Hepatocyte (in vitro differentiated cells): Measurements from ENCODE around the gene ARMC2. TPM values are rescaled to one million over a fixed set of nuclear protein-coding genes. Genes with fewer than 3 reads are reported as not detected.
"Not testable (repeated sequence)": the region's sequence is repeated elsewhere in the genome, so short reads cannot be mapped to it uniquely, and the experiment has no call there.

Experiments used
- DNase-seq: peaks from one replicate; pipeline ENCODE4 v3.0.0-alpha.2; 2016; ENCODE audit warnings: low spot score
- H2AFZ ChIP-seq: fragments of 200-600 bp; sonication (generic); 2 replicates; pipeline ENCODE4 v1.6.0; 2016; ENCODE audit warnings: antibody characterized with exemption, mild to moderate bottlenecking
- H3K27ac ChIP-seq: fragments of 200-600 bp; sonication (generic); 2 replicates; pipeline ENCODE4 v1.5.1; 2016; ENCODE audit warnings: mild to moderate bottlenecking
- H3K27me3 ChIP-seq: fragments of 200-600 bp; sonication (generic); 2 replicates; pipeline ENCODE4 v1.6.1; 2016
- H3K36me3 ChIP-seq: fragments of 200-600 bp; sonication (generic); replicated peaks from 2 replicates; pipeline ENCODE4 v1.5.1; 2016; ENCODE audit warnings: low read depth; ENCODE audit not compliant: insufficient read depth
- H3K4me1 ChIP-seq: fragments of 200-600 bp; sonication (generic); 2 replicates; pipeline ENCODE4 v1.5.1; 2016; ENCODE audit warnings: mild to moderate bottlenecking, moderate library complexity; ENCODE audit not compliant: insufficient read depth
- H3K4me2 ChIP-seq: fragments of 200-600 bp; sonication (generic); 2 replicates; pipeline ENCODE4 v1.6.0; 2016
- H3K4me3 ChIP-seq: fragments of 200-600 bp; sonication (generic); 2 replicates; pipeline ENCODE4 v1.5.1; 2016; ENCODE audit warnings: mild to moderate bottlenecking
- H3K79me2 ChIP-seq: fragments of 200-600 bp; sonication (generic); 2 replicates; pipeline ENCODE4 v1.6.0; 2017; ENCODE audit warnings: mild to moderate bottlenecking
- H3K9me2 ChIP-seq: fragments of 200-600 bp; sonication (generic); replicated peaks from 2 replicates; pipeline ENCODE4 v1.6.0; 2017; ENCODE audit warnings: mild to moderate bottlenecking; ENCODE audit not compliant: insufficient read depth
- H3K9me3 ChIP-seq: fragments of 200-600 bp; sonication (generic); 2 replicates; pipeline ENCODE4 v1.5.1; 2016; ENCODE audit warnings: low read depth, mild to moderate bottlenecking
- H4K20me1 ChIP-seq: fragments of 200-600 bp; sonication (generic); 2 replicates; pipeline ENCODE4 v1.6.0; 2016; ENCODE audit warnings: mild to moderate bottlenecking; ENCODE audit not compliant: insufficient read depth, poor library complexity, severe bottlenecking
- CTCF ChIP-seq: fragments of 200-600 bp; sonication (generic); IDR thresholded peaks from 2 replicates; pipeline ENCODE4 v1.5.1; 2016; ENCODE audit warnings: antibody characterized with exemption, mild to moderate bottlenecking; ENCODE audit not compliant: poor library complexity
- EZH2 ChIP-seq: fragments of 200-600 bp; sonication (generic); IDR thresholded peaks from 2 replicates; pipeline ENCODE4 v1.6.1; 2016; ENCODE audit warnings: antibody characterized with exemption, mild to moderate bottlenecking, borderline replicate concordance
- EZH2phosphoT487 ChIP-seq: fragments of 200-600 bp; sonication (generic); IDR thresholded peaks from one replicate; pipeline ENCODE4 v1.6.1; 2018; ENCODE audit warnings: antibody characterized with exemption, mild to moderate bottlenecking, low read depth, moderate library complexity; ENCODE audit not compliant: unreplicated experiment, severe bottlenecking
- WGBS: methylation state at CpG from one replicate; pipeline ENCODE4 v1.1.6; 2016; ENCODE audit warnings: low lambda C conversion rate; ENCODE audit errors: missing lambda C conversion rate; 5-methylcytosine and 5-hydroxymethylcytosine counted together
- polyA plus RNA-seq: library from polyadenylated mRNA; unstranded; fragments of >200 nt; fragmentation: Nextera tagmentation; extraction: Ambion mirVana; gene quantifications from 2 replicates; pipeline ENCODE4 v1.2.1, GENCODE V29; 2016
- total RNA-seq: library from RNA; depleted of rRNA; stranded (reverse); fragments of >200 nt; gene quantifications from 2 replicates; pipeline ENCODE4 v1.2.3, GENCODE V29; 2014

ARMC2 gene
- total and polyA plus RNA-seq, 2 experiments from 2014 or later, result 2.8 to 4.8 TPM

- Histone ChIP-seq H3K4me3 (no peak overlapping the region), H3K4me2 (no peak overlapping the region), H3K9me2 (no peaks in the 10 kb centered on the region), H2AFZ (no peak overlapping the region), H3K27ac (no peak overlapping the region), H3K27me3 (no peaks in the 10 kb centered on the region), H3K4me1 (no peaks in the 10 kb centered on the region), H3K9me3 (no peaks in the 10 kb centered on the region), H3K36me3 (no peaks in the 10 kb centered on the region), H4K20me1 (no peaks in the 10 kb centered on the region), H3K79me2 (no peaks in the 10 kb centered on the region)
- 75% methylated on average over 9 of the region's 9 CpGs for WGBS
- DNase-seq, result no peak
- TF ChIP-seq EZH2 (no peak), EZH2phosphoT487 (no peak), CTCF (no peak)
Observed at GRCh38 chr6:108921547-108922361, 73.5 kb downstream of the ARMC2 start.

GRCh38 chr6:108922499-108922898 lies 74.3 kb downstream of the ARMC2 start:
- no peaks in the 10 kb centered on the region for H3K27me3 ChIP-seq
- no peak for DNase-seq
- no peaks in the 10 kb centered on the region for H4K20me1 ChIP-seq
- no peak overlapping the region for H3K4me2 ChIP-seq
- H3K79me2 ChIP-seq, result no peaks in the 10 kb centered on the region
- H3K9me3 ChIP-seq, result no peaks in the 10 kb centered on the region
- H3K4me3 ChIP-seq, result no peak overlapping the region
- no peak overlapping the region for H2AFZ ChIP-seq
- no peaks in the 10 kb centered on the region for H3K4me1 ChIP-seq
- TF ChIP-seq EZH2 (no peak), CTCF (no peak), EZH2phosphoT487 (no peak)
- H3K36me3 ChIP-seq, result no peaks in the 10 kb centered on the region
- H3K27ac ChIP-seq, result no peak overlapping the region
- H3K9me2 ChIP-seq, result no peaks in the 10 kb centered on the region

DNA sequence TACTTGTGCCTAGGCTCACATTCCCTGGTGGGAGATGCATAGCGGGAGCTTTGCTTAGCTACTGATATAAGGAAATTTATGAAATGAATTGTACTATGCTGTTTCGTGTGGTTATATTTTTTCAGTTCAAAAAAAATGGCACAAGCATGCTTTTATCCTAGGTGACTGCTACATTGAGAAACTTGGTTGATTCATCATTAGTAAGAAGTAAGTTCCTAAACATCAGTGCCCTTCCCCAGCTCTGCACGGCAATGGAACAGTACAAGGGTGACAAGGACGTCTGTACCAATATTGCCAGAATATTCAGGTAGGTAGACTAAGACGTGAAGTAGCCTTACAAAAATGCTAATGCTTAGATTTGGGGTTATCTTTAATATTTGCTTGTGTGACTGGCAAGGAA lies 79.7 kb downstream of the ARMC2 start:
- Histone ChIP-seq H3K36me3 (no peaks in the 10 kb centered on the region), H3K27ac (no peak overlapping the region), H3K27me3 (no peaks in the 10 kb centered on the region), H2AFZ (no peak overlapping the region), H3K4me1 (no peaks in the 10 kb centered on the region), H3K4me3 (no peak overlapping the region), H3K4me2 (no peak overlapping the region), H3K9me3 (no peaks in the 10 kb centered on the region), H4K20me1 (no peaks in the 10 kb centered on the region), H3K9me2 (no peaks in the 10 kb centered on the region), H3K79me2 (no peaks in the 10 kb centered on the region)
- 85% methylated on average over 5 of the region's 5 CpGs for WGBS
- DNase-seq, result no peak
- no peak for TF ChIP-seq CTCF

DNA sequence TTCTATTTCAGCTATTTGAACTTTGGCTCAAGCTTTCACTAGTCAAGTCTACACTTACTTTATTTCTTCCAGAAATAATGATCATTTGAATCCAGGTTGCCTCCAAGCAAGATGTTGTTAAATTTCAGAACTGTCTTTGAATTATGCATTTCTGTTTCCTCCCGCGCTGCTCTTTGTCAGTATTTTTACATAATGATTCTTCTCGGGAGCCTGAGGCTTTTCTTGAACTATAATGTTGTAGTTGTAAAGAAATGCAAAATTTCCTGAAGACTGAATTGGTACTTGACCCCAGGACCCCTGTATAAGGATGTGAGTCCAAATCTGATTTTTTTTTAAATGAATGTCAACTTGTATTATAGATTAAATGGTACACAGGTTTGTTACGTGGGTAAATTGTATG lies 80.4 kb downstream of the ARMC2 start:
- 69% methylated on average over 4 of the region's 4 CpGs for WGBS
- H3K79me2 ChIP-seq, result no peaks in the 10 kb centered on the region
- no peak overlapping the region for H3K27ac ChIP-seq
- no peak for DNase-seq
- H2AFZ ChIP-seq, result no peak overlapping the region
- no peaks in the 10 kb centered on the region for H3K9me2 ChIP-seq
- no peaks in the 10 kb centered on the region for H3K27me3 ChIP-seq
- no peaks in the 10 kb centered on the region for H4K20me1 ChIP-seq
- no peaks in the 10 kb centered on the region for H3K4me1 ChIP-seq
- no peak overlapping the region for H3K4me2 ChIP-seq
- no peaks in the 10 kb centered on the region for H3K9me3 ChIP-seq
- no peak overlapping the region for H3K4me3 ChIP-seq
- no peaks in the 10 kb centered on the region for H3K36me3 ChIP-seq
- TF ChIP-seq EZH2 (no peak), CTCF (no peak), EZH2phosphoT487 (no peak)

- H4K20me1 ChIP-seq, H3K4me2 ChIP-seq, H3K4me3 ChIP-seq, H3K9me3 ChIP-seq, H3K79me2 ChIP-seq, H3K4me1 ChIP-seq, H2AFZ ChIP-seq, DNase-seq, H3K9me2 ChIP-seq, H3K36me3 ChIP-seq, H3K27me3 ChIP-seq, H3K27ac ChIP-seq: not testable (repeated sequence)
- WGBS, result 97% methylated on average over 3 of the region's 3 CpGs
Observed at GRCh38 chr6:108931090-108931489, 82.9 kb downstream of the ARMC2 start.
